Skeletal muscle satellite cell (primary cell): Measurements from ENCODE around the gene ASS1.

Experiments used
- H3K27me3 ChIP-seq: 2 replicates; pipeline ENCODE4 v1.7.0; 2013; ENCODE audit warnings: low read length; ENCODE audit not compliant: control insufficient read depth, insufficient read depth
- H3K36me3 ChIP-seq: 2 replicates; pipeline ENCODE4 v1.7.0; 2013; ENCODE audit warnings: mild to moderate bottlenecking, control low read depth, low read length; ENCODE audit not compliant: insufficient read depth
- H3K4me1 ChIP-seq: 2 replicates; pipeline ENCODE4 v1.7.0; 2013; ENCODE audit warnings: low read length; ENCODE audit not compliant: control insufficient read depth, insufficient read depth
- H3K4me2 ChIP-seq: 2 replicates; pipeline ENCODE4 v1.7.0; 2013; ENCODE audit warnings: mild to moderate bottlenecking, low read length
- H3K4me3 ChIP-seq: 2 replicates; pipeline ENCODE4 v1.7.0; 2013; ENCODE audit warnings: low read length
- H3K9ac ChIP-seq: 2 replicates; pipeline ENCODE4 v1.7.0; 2013; ENCODE audit warnings: mild to moderate bottlenecking, low read depth, low read length, moderate library complexity
- H3K9me3 ChIP-seq: replicated peaks from 2 replicates; pipeline ENCODE4 v1.7.0; 2013; ENCODE audit warnings: mild to moderate bottlenecking, control low read depth, low read length

ASS1 gene

GRCh38 chr9:130518943-130519799 is 74.4 kb downstream of the ASS1 start:
- H3K4me1 ChIP-seq, result no peaks in the 10 kb centered on the region
- no peak overlapping the region for H3K9ac ChIP-seq
- no peak overlapping the region for H3K4me3 ChIP-seq
- H3K4me2 ChIP-seq, result no peak overlapping the region
- peaks cover 9% of the 10 kb centered on the region for H3K27me3 ChIP-seq
- H3K9me3 ChIP-seq, result no peaks in the 10 kb centered on the region
- no peaks in the 10 kb centered on the region for H3K36me3 ChIP-seq

- no peak overlapping the region for H3K9ac ChIP-seq
- no peaks in the 10 kb centered on the region for H3K4me1 ChIP-seq
Observed at GRCh38 chr9:130519927-130520326, 75.2 kb downstream of the ASS1 start.

GRCh38 chr9:130521715-130522114 is 77.0 kb downstream of the ASS1 start:
- Histone ChIP-seq H3K9ac (no peak overlapping the region), H3K4me3 (no peak overlapping the region), H3K36me3 (no peaks in the 10 kb centered on the region), H3K27me3 (peaks cover 27% of the 10 kb centered on the region), H3K9me3 (no peaks in the 10 kb centered on the region), H3K4me1 (no peaks in the 10 kb centered on the region), H3K4me2 (no peak overlapping the region)

More at GRCh38 chr9:130519927-130520326, 75.2 kb downstream of the ASS1 start:
- no peak overlapping the region for H3K4me2 ChIP-seq
- peaks cover 16% of the 10 kb centered on the region for H3K27me3 ChIP-seq
- H3K9me3 ChIP-seq, result no peaks in the 10 kb centered on the region
- H3K36me3 ChIP-seq, result no peaks in the 10 kb centered on the region
- H3K4me3 ChIP-seq, result no peak overlapping the region

- no peaks in the 10 kb centered on the region for H3K9me3 ChIP-seq
- no peak overlapping the region for H3K4me2 ChIP-seq
- H3K27me3 ChIP-seq, result peaks cover 29% of the 10 kb centered on the region
- H3K4me1 ChIP-seq, result no peaks in the 10 kb centered on the region
- H3K9ac ChIP-seq, result no peak overlapping the region
- H3K4me3 ChIP-seq, result no peak overlapping the region
- H3K36me3 ChIP-seq, result no peaks in the 10 kb centered on the region
Observed at GRCh38 chr9:130522233-130522808, 77.6 kb downstream of the ASS1 start.

GRCh38 chr9:130523921-130524320 is 79.2 kb downstream of the ASS1 start:
- H3K9ac ChIP-seq, result no peak overlapping the region
- peaks cover 42% of the 10 kb centered on the region for H3K27me3 ChIP-seq
- H3K4me3 ChIP-seq, result no peak overlapping the region
- H3K4me1 ChIP-seq, result no peaks in the 10 kb centered on the region
- no peak overlapping the region for H3K4me2 ChIP-seq
- no peaks in the 10 kb centered on the region for H3K9me3 ChIP-seq
- H3K36me3 ChIP-seq, result no peaks in the 10 kb centered on the region

- Histone ChIP-seq H3K4me3 (no peak overlapping the region), H3K27me3 (peaks cover 55% of the 10 kb centered on the region), H3K4me1 (no peaks in the 10 kb centered on the region)
Observed at GRCh38 chr9:130526193-130526853, 81.6 kb downstream of the ASS1 start.

GRCh38 chr9:130526854-130527650 is 82.3 kb downstream of the ASS1 start:
- no peaks in the 10 kb centered on the region for H3K36me3 ChIP-seq
- H3K4me1 ChIP-seq, result no peaks in the 10 kb centered on the region
- no peak overlapping the region for H3K9ac ChIP-seq
- no peak overlapping the region for H3K4me2 ChIP-seq
- H3K4me3 ChIP-seq, result no peak overlapping the region
- H3K27me3 ChIP-seq, result peaks cover 55% of the 10 kb centered on the region
- no peaks in the 10 kb centered on the region for H3K9me3 ChIP-seq

More at GRCh38 chr9:130526193-130526853, 81.6 kb downstream of the ASS1 start:
- no peaks in the 10 kb centered on the region for H3K36me3 ChIP-seq
- H3K9ac ChIP-seq, result no peak overlapping the region
- H3K4me2 ChIP-seq, result no peak overlapping the region
- no peaks in the 10 kb centered on the region for H3K9me3 ChIP-seq

GRCh38 chr9:130527651-130528310 is 83.0 kb downstream of the ASS1 start:
- Histone ChIP-seq H3K36me3 (no peaks in the 10 kb centered on the region), H3K9ac (no peak overlapping the region), H3K4me1 (no peaks in the 10 kb centered on the region), H3K4me3 (no peak overlapping the region), H3K9me3 (no peaks in the 10 kb centered on the region), H3K27me3 (peaks cover 55% of the 10 kb centered on the region), H3K4me2 (no peak overlapping the region)

GRCh38 chr9:130528674-130529073 is 83.9 kb downstream of the ASS1 start:
- Histone ChIP-seq H3K4me3 (no peak overlapping the region), H3K9me3 (no peaks in the 10 kb centered on the region), H3K36me3 (no peaks in the 10 kb centered on the region), H3K4me2 (no peak overlapping the region), H3K27me3 (peaks cover 52% of the 10 kb centered on the region), H3K4me1 (no peaks in the 10 kb centered on the region), H3K9ac (no peak overlapping the region)

- Histone ChIP-seq H3K9ac (no peak overlapping the region), H3K36me3 (no peaks in the 10 kb centered on the region), H3K27me3 (peaks cover 50% of the 10 kb centered on the region), H3K4me3 (no peak overlapping the region), H3K4me2 (no peak overlapping the region), H3K9me3 (no peaks in the 10 kb centered on the region), H3K4me1 (peaks cover 5% of the 10 kb centered on the region)
Observed at GRCh38 chr9:130530938-130531337, 86.2 kb downstream of the ASS1 start.
